ENCODE measurements around the gene KPNA4. TPM values are rescaled to one million over a fixed set of nuclear protein-coding genes. Genes with fewer than 3 reads are reported as not detected.

Gene KPNA4
- total RNA-seq, 4 donors from 2014 or later = 23.0 to 27.7 (median 24.6) TPM

DNA sequence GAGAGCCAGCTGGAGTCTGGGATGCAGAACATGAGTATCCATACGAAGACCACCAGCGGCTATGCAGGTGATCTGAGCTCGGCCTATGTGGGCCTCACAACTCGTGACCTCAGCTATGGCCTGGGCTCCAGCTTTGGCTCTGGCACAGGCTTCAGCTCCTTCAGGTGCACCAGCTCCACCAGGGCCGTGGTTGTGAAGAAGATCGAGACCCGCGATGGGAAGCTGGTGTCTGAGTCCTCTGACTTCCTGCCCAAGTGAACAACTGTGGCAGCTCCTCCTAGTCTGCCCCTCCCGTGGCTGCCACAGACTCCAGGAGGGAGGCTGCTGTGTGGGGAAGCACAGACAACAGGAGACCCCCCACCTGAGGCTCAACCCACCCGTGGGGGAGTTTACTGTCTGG lies 3.6 kb upstream of the KPNA4 start:
- H3K4me3 ChIP-seq (ENCODE audit: low read depth, poor library complexity, severe bottlenecking) = no peak overlapping the region
- DNase-seq (ENCODE audit: low spot score in 2 of 2) = no peak
- TF ChIP-seq CTCF (IDR thresholded peaks at IDR 0.05) (no peak), POLR2A (IDR thresholded peaks at IDR 0.05) (no peak)
- intact Hi-C loops (cut with DNase I; ENCODE audit: low total_unique reads) = no loop called here
- WGBS, 2 donors = 92 to 98% methylated on average over 10 of the region's 10 CpGs

GRCh38 chr3:160567774-160568173 lies 2.4 kb upstream of the KPNA4 start:
- 100% methylated on average over 1 to 3 of the region's 3 CpGs for WGBS, 2 donors
- TF ChIP-seq POLR2A (IDR thresholded peaks at IDR 0.05) = no peak
- no peak for TF ChIP-seq CTCF (IDR thresholded peaks at IDR 0.05)
- no peak for DNase-seq (ENCODE audit: low spot score in 2 of 2)
- intact Hi-C loops (cut with DNase I; ENCODE audit: low total_unique reads) = no loop called here
- H3K4me3 ChIP-seq (ENCODE audit: low read depth, poor library complexity, severe bottlenecking) = no peak overlapping the region

- no peak for TF ChIP-seq CTCF (IDR thresholded peaks at IDR 0.05)
- TF ChIP-seq POLR2A (IDR thresholded peaks at IDR 0.05) = no peak
- no peak for DNase-seq (ENCODE audit: low spot score in 2 of 2)
These were observed 1.1 kb upstream of the KPNA4 start for GRCh38 chr3:160566499-160566898.

DNA sequence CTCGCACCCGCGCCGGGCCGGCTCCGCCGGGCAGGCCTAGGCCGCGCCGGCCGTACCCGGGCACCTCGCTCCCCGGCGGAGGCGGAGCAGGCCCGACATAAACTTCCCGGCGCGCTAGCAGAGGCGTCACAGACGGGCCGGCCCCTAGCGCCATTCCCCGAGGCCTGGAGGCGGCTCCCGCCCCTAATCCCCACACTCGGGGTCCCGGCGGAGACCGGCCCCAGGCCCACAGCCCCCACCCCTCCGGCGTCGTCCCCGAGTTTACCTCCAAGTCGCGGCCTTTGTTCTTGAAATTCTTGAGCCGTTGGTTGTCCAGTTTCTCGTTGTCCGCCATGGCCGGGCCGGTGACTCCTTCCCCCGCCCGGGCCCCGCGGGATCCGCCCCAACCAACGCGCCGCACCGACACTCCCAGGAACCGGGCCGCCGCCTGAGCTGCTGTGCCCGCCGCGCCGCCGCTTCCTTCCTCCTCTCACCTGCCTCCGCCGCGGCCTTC lies 376 bp downstream of the KPNA4 start:
- 1% methylated on average over 30 to 56 of the region's 62 CpGs for WGBS, 2 donors
- peak in 1 of 2 donors; percentile 62 for DNase-seq (ENCODE audit: low spot score in 2 of 2)
- H3K4me3 ChIP-seq (ENCODE audit: low read depth, poor library complexity, severe bottlenecking) = peak overlapping the region; percentile 54
- intact Hi-C loops (cut with DNase I; ENCODE audit: low total_unique reads) = no loop called here
- TF ChIP-seq CTCF (IDR thresholded peaks at IDR 0.05) = no peak
- no peak for TF ChIP-seq POLR2A (IDR thresholded peaks at IDR 0.05)

More at GRCh38 chr3:160566499-160566898, 1.1 kb upstream of the KPNA4 start:
- intact Hi-C loops (cut with DNase I; ENCODE audit: low total_unique reads) = no loop called here
- WGBS, 2 donors = 14 to 21% methylated on average over 10 of the region's 10 CpGs
- no peak overlapping the region for H3K4me3 ChIP-seq (ENCODE audit: low read depth, poor library complexity, severe bottlenecking)

- DNase-seq (ENCODE audit: low spot score in 2 of 2) = no peak
- H3K4me3 ChIP-seq (ENCODE audit: low read depth, poor library complexity, severe bottlenecking) = peak overlapping the region; percentile 28
- intact Hi-C loops (cut with DNase I; ENCODE audit: low total_unique reads) = no loop called here
- TF ChIP-seq CTCF (IDR thresholded peaks at IDR 0.05) (no peak), POLR2A (IDR thresholded peaks at IDR 0.05) (no peak)
- WGBS, 2 donors = 0 to 1% methylated on average over 33 of the region's 34 CpGs
These were observed 986 bp downstream of the KPNA4 start for GRCh38 chr3:160564258-160564911.

GRCh38 chr3:160562952-160563351 lies 2.4 kb downstream of the KPNA4 start:
- no peak for DNase-seq (ENCODE audit: low spot score in 2 of 2)
- WGBS, 2 donors = 94 to 96% methylated on average over 3 of the region's 3 CpGs
- TF ChIP-seq CTCF (IDR thresholded peaks at IDR 0.05) (no peak), POLR2A (IDR thresholded peaks at IDR 0.05) (no peak)
- intact Hi-C loops (cut with DNase I; ENCODE audit: low total_unique reads) = no loop called here
- no peak overlapping the region for H3K4me3 ChIP-seq (ENCODE audit: low read depth, poor library complexity, severe bottlenecking)
